Activated naive CD8-positive, alpha-beta T cell treated with anti-CD3 and anti-CD28 coated beads, Interleukin-2, amount 50 U/mL, for 16 hours (primary cell): ENCODE results near the gene MTMR1.

Experiments used
- DNase-seq: peaks from one replicate; pipeline ENCODE4 v3.0.0-alpha.2; 2020; ENCODE audit warnings: low read depth, low spot score

MTMR1 gene

GRCh38 chrX:150692831-150693724 lies at the start of gene MTMR1:
Gene MTMR1 (plus strand): TSS chrX:150693396. CDS start chrX:150693531, 135 bp downstream.
- DNase-seq = no peak

GRCh38 chrX:150643958-150644357 lies 49.2 kb upstream of the MTMR1 start:
- DNase-seq = no peak

GRCh38 chrX:150644422-150644821 lies 48.8 kb upstream of the MTMR1 start:
- DNase-seq = no peak

- no peak for DNase-seq
These were observed 45.9 kb upstream of the MTMR1 start for GRCh38 chrX:150647331-150647730.

GRCh38 chrX:150648296-150648940 lies 44.8 kb upstream of the MTMR1 start:
- DNase-seq = no peak

- no peak for DNase-seq
These were observed 43.9 kb upstream of the MTMR1 start for GRCh38 chrX:150649096-150649870.

- DNase-seq = no peak
These were observed 41.3 kb upstream of the MTMR1 start for GRCh38 chrX:150651906-150652305.

- DNase-seq = no peak
These were observed 37.4 kb upstream of the MTMR1 start for GRCh38 chrX:150655788-150656187.

GRCh38 chrX:150663073-150663472 lies 30.1 kb upstream of the MTMR1 start:
- no peak for DNase-seq

- DNase-seq = no peak
These were observed 28.9 kb upstream of the MTMR1 start for GRCh38 chrX:150664290-150664689.

- no peak for DNase-seq
These were observed 17.0 kb upstream of the MTMR1 start for GRCh38 chrX:150676221-150676620.

GRCh38 chrX:150680974-150681373 lies 12.2 kb upstream of the MTMR1 start:
- DNase-seq = no peak

GRCh38 chrX:150683112-150683511 lies 10.1 kb upstream of the MTMR1 start:
- DNase-seq = no peak

GRCh38 chrX:150683536-150684146 lies 9.6 kb upstream of the MTMR1 start:
- no peak for DNase-seq

GRCh38 chrX:150688911-150689451 lies 4.2 kb upstream of the MTMR1 start:
- no peak for DNase-seq

- no peak for DNase-seq
These were observed 3.1 kb upstream of the MTMR1 start for GRCh38 chrX:150690126-150690525.

GRCh38 chrX:150692296-150692695 lies 900 bp upstream of the MTMR1 start:
- DNase-seq = no peak

- DNase-seq = no peak
These were observed 754 bp downstream of the MTMR1 start for GRCh38 chrX:150693725-150694574.

GRCh38 chrX:150694738-150695410 lies 1.7 kb downstream of the MTMR1 start:
- no peak for DNase-seq

- DNase-seq = no peak
These were observed 3.1 kb downstream of the MTMR1 start for GRCh38 chrX:150696331-150696730.
